DOHH2 (cell line): Measurements from ENCODE around the gene TRMT5.

Source experiments
- EZH2phosphoT487 ChIP-seq: fragments of 200-600 bp; sonication (generic); IDR thresholded peaks from 2 replicates; pipeline ENCODE4 v1.6.1; 2017; ENCODE audit warnings: borderline replicate concordance, mild to moderate bottlenecking, antibody characterized with exemption, low read length, moderate library complexity, mixed read lengths
- TF ChIP-seq, protein P1 (sequence below): fragments of 200-600 bp; sonication (generic); IDR thresholded peaks from one replicate; pipeline ENCODE4 v1.5.1; 2014; ENCODE audit warnings: antibody characterized with exemption, mild to moderate bottlenecking, low read depth, low read length; ENCODE audit not compliant: poor library complexity, severe bottlenecking

DNA sequence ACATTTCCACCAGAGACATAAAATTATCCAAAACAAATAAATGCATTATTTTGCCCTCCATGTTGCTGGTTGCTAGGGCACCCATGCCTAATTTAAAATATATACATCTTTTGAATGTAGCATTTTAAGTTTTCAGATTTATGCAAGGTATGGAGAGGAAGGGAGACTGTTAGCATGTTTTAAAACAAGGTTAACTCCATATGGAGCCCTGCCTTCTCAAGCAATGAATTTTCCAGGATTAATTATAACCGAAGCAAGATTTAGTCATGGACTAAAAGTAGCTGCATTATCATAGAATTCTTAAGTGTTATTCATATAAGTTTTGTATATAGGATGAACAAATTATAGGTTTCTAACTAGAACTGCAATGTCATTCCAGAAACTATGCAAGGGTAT lies 37.2 kb downstream of the TRMT5 start:
- TF ChIP-seq, protein P1, sequence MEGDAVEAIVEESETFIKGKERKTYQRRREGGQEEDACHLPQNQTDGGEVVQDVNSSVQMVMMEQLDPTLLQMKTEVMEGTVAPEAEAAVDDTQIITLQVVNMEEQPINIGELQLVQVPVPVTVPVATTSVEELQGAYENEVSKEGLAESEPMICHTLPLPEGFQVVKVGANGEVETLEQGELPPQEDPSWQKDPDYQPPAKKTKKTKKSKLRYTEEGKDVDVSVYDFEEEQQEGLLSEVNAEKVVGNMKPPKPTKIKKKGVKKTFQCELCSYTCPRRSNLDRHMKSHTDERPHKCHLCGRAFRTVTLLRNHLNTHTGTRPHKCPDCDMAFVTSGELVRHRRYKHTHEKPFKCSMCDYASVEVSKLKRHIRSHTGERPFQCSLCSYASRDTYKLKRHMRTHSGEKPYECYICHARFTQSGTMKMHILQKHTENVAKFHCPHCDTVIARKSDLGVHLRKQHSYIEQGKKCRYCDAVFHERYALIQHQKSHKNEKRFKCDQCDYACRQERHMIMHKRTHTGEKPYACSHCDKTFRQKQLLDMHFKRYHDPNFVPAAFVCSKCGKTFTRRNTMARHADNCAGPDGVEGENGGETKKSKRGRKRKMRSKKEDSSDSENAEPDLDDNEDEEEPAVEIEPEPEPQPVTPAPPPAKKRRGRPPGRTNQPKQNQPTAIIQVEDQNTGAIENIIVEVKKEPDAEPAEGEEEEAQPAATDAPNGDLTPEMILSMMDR, result no peak
- no peak for TF ChIP-seq EZH2phosphoT487
